Motor neuron (in vitro differentiated cells): ENCODE measurements around the gene UBE4B. TPM values are rescaled to one million over a fixed set of nuclear protein-coding genes. Genes with fewer than 3 reads are reported as not detected.
"Not testable (repeated sequence)": the region's sequence is repeated elsewhere in the genome, so short reads cannot be mapped to it uniquely, and the experiment has no call there.

Experiments
- ATAC-seq, 8 experiments: fragments of 200-7000 bp; cut with Tn5 transposase; replicated peaks in 6 of 8; 2 replicates each; pipeline ENCODE4 v1.8.0; 2021; ENCODE audit warnings: mild to moderate bottlenecking in 8 of 8, moderate library complexity in 8 of 8
- H3K27ac ChIP-seq, 2 donors: fragments of 250-450 bp; sonication (Bioruptor Pico); 2 replicates each; pipeline ENCODE4 v1.9.0; 2021; ENCODE audit warnings: antibody characterized with exemption in 2 of 2, mild to moderate bottlenecking in 2 of 2, moderate library complexity in 1 of 2
- H3K4me1 ChIP-seq, 2 donors: fragments of 250-450 bp; sonication (Bioruptor Pico); replicated peaks in 1 of 2; 2 replicates each; pipeline ENCODE4 v1.6.1; 2021; ENCODE audit warnings: antibody characterized with exemption in 2 of 2, mild to moderate bottlenecking in 2 of 2, moderate library complexity in 1 of 2
- H3K4me3 ChIP-seq, 5 donors: fragments of 250-450 bp; sonication (Bioruptor Pico); 2 replicates each; pipeline ENCODE4 v1.9.0; 2021; ENCODE audit warnings: antibody characterized with exemption in 5 of 5, mild to moderate bottlenecking in 5 of 5, moderate library complexity in 4 of 5
- WGBS, 10 experiments: fragments of 450-650 bp; shearing (Covaris generic); methylation state at CpG; one replicate each; pipeline ENCODE4 v1.0.0; 2022; 5-methylcytosine and 5-hydroxymethylcytosine counted together
- in situ Hi-C, 9 experiments: fragments of 400-800 bp; cut with MboI; loops; one replicate each; pipeline ENCODE4 v1.15.0; 2021; ENCODE audit warnings: low sequenced_read_pairs in 9 of 9, low pct_unique_long_range_greater_than_20kb in 2 of 9; ENCODE audit not compliant: unreplicated experiment in 9 of 9
- total RNA-seq, 8 experiments: library from RNA; unstranded; fragments of 300-600 nt; gene quantifications; 2 replicates each; pipeline versions ENCODE4 v1.2.3 to v1.2.4, GENCODE V29; 2022

The UBE4B gene
- total RNA-seq, 8 experiments from 2014 or later, result 27.8 to 57.8 (median 44.6) TPM

- ATAC-seq, H3K4me1 ChIP-seq, H3K4me3 ChIP-seq, in situ Hi-C loops, H3K27ac ChIP-seq: not testable (repeated sequence)
- WGBS, 10 experiments, result 74 to 100% (median 86%) methylated on average over 2 to 14 of the region's 14 CpGs; no CpG with 5 or more reads in 2 of the 10 experiments
These were observed 172.4 kb downstream of the UBE4B start for GRCh38 chr1:10205206-10205605.

- Histone ChIP-seq H3K4me3 (no peak overlapping the region), H3K4me1 (peaks cover 5 to 9% of the 10 kb centered on the region in 2 donors), H3K27ac (no peak overlapping the region)
- 57 to 100% (median 83%) methylated on average over 1 to 3 of the region's 3 CpGs; no CpG with 5 or more reads in 3 of the 10 experiments for WGBS, 10 experiments
- in situ Hi-C loops, result no loop called here
- ATAC-seq, result no peak
These were observed 175.1 kb downstream of the UBE4B start for GRCh38 chr1:10207810-10208209.

GRCh38 chr1:10208537-10208936 lies 175.8 kb downstream of the UBE4B start:
- Histone ChIP-seq H3K4me1 (peaks cover 7 to 16% of the 10 kb centered on the region in 2 donors), H3K4me3 (no peak overlapping the region), H3K27ac (no peak overlapping the region)
- ATAC-seq, result no peak
- 80 to 100% (median 96%) methylated on average over 1 to 11 of the region's 11 CpGs; no CpG with 5 or more reads in 1 of the 10 experiments for WGBS, 10 experiments
- in situ Hi-C loops, result no loop called here

- H3K4me1 ChIP-seq, result peaks cover 13 to 19% of the 10 kb centered on the region in 2 donors
- 0 to 40% (median 8%) methylated on average over 1 to 6 of the region's 8 CpGs for WGBS, 10 experiments
- no peak for ATAC-seq
- peak overlapping the region; percentile 93 to 97 for H3K27ac ChIP-seq
- H3K4me3 ChIP-seq, result peak overlapping the region; percentile 55 to 96 (median 72)
- in situ Hi-C loops, result no loop called here
These were observed 176.8 kb downstream of the UBE4B start for GRCh38 chr1:10209590-10209904.

GRCh38 chr1:10209905-10210810 lies 177.4 kb downstream of the UBE4B start, which contains the start of gene KIF1B:
Gene KIF1B (plus strand): TSS chr1:10210570. CDS start chr1:10232329, 21,759 bp downstream.
- WGBS, 10 experiments, result 0 to 10% (median 0%) methylated on average over 2 to 13 of the region's 107 CpGs; no CpG with 5 or more reads in 4 of the 10 experiments
- Histone ChIP-seq H3K4me3 (peak within 1 kb of the TSS; percentile 55 to 96 (median 72)), H3K4me1 (peaks cover 13 to 19% of the 10 kb centered on the region in 2 donors), H3K27ac (peak within 1 kb of the TSS; percentile 93 to 97)
- in situ Hi-C loops, result no loop called here
- ATAC-seq, result peak; percentile 86 to 92 (median 89)

GRCh38 chr1:10210841-10211804 lies 178.4 kb downstream of the UBE4B start:
- Histone ChIP-seq H3K4me3 (peak overlapping the region; percentile 55 to 96 (median 72)), H3K27ac (peak overlapping the region; percentile 92 to 97), H3K4me1 (peaks cover 15 to 19% of the 10 kb centered on the region in 2 donors)
- in situ Hi-C loops, result no loop called here
- ATAC-seq, result peak; percentile 2 to 33 (median 6)
- 0 to 3% (median 0%) methylated on average over 1 to 7 of the region's 69 CpGs; no CpG with 5 or more reads in 3 of the 10 experiments for WGBS, 10 experiments

GRCh38 chr1:10211805-10212410 lies 179.2 kb downstream of the UBE4B start:
- WGBS, 10 experiments, result 0 to 8% (median 3%) methylated on average over 2 to 11 of the region's 11 CpGs
- ATAC-seq, result peak in 2 of 8 experiments; percentile 1 to 2
- H3K4me3 ChIP-seq, result peak overlapping the region; percentile 55 to 96 (median 72)
- in situ Hi-C loops, result no loop called here
- peak overlapping the region; percentile 92 to 97 for H3K27ac ChIP-seq
- H3K4me1 ChIP-seq, result peaks cover 17 to 19% of the 10 kb centered on the region in 2 donors

- Histone ChIP-seq H3K4me3 (peak overlapping the region; percentile 55 to 96 (median 72)), H3K4me1 (peaks cover 17 to 19% of the 10 kb centered on the region in 2 donors), H3K27ac (peak overlapping the region in 1 of 2 donors; percentile 92)
- WGBS, 10 experiments, result 67 to 86% (median 78%) methylated on average over 1 of the region's 1 CpG; no CpG with 5 or more reads in 6 of the 10 experiments
- no peak for ATAC-seq
- in situ Hi-C loops, result no loop called here
These were observed 179.7 kb downstream of the UBE4B start for GRCh38 chr1:10212476-10212875.

- Histone ChIP-seq H3K27ac (no peak overlapping the region), H3K4me3 (peak overlapping the region in 4 of 5 donors; percentile 4 to 72 (median 31)), H3K4me1 (peaks cover 22% of the 10 kb centered on the region in 2 donors)
- no peak for ATAC-seq
- 17 to 60% (median 38%) methylated on average over 1 to 3 of the region's 3 CpGs for WGBS, 10 experiments
- in situ Hi-C loops, result no loop called here
These were observed 180.5 kb downstream of the UBE4B start for GRCh38 chr1:10213186-10213705.

- no peak overlapping the region for H3K27ac ChIP-seq
- in situ Hi-C loops, result no loop called here
- H3K4me1 ChIP-seq, result peaks cover 16 to 20% of the 10 kb centered on the region in 2 donors
- no peak for ATAC-seq
- WGBS, 10 experiments, result 51 to 98% (median 87%) methylated on average over 3 to 7 of the region's 7 CpGs
- no peak overlapping the region for H3K4me3 ChIP-seq
These were observed 183.5 kb downstream of the UBE4B start for GRCh38 chr1:10216090-10216749.

GRCh38 chr1:10217748-10218441 lies 185.1 kb downstream of the UBE4B start:
- no peak overlapping the region for H3K4me3 ChIP-seq
- H3K27ac ChIP-seq, result peak overlapping the region in 1 of 2 donors; percentile 14
- ATAC-seq, result peak in 7 of 8 experiments; percentile 24 to 95 (median 43)
- 30 to 86% (median 67%) methylated on average over 1 to 5 of the region's 5 CpGs for WGBS, 10 experiments
- peaks cover 13 to 20% of the 10 kb centered on the region in 2 donors for H3K4me1 ChIP-seq
- in situ Hi-C loops, result no loop called here
